Hepatocyte (in vitro differentiated cells): ENCODE results near the gene GPR132.

Source experiments
- CTCF ChIP-seq: fragments of 200-600 bp; sonication (generic); IDR thresholded peaks from 2 replicates; pipeline ENCODE4 v1.5.1; 2016; ENCODE audit warnings: antibody characterized with exemption, mild to moderate bottlenecking; ENCODE audit not compliant: poor library complexity
- EZH2 ChIP-seq: fragments of 200-600 bp; sonication (generic); IDR thresholded peaks from 2 replicates; pipeline ENCODE4 v1.6.1; 2016; ENCODE audit warnings: antibody characterized with exemption, mild to moderate bottlenecking, borderline replicate concordance
- EZH2phosphoT487 ChIP-seq: fragments of 200-600 bp; sonication (generic); IDR thresholded peaks from one replicate; pipeline ENCODE4 v1.6.1; 2018; ENCODE audit warnings: antibody characterized with exemption, mild to moderate bottlenecking, low read depth, moderate library complexity; ENCODE audit not compliant: unreplicated experiment, severe bottlenecking

- TF ChIP-seq CTCF (no peak), EZH2phosphoT487 (no peak), EZH2 (no peak)
These were observed 17.5 kb upstream of the GPR132 start for GRCh38 chr14:105082703-105083102.
